OCI-LY3 (cell line): Measurements from ENCODE around the gene SMCO4.

Experiments used
- EZH2phosphoT487 ChIP-seq: fragments of 200-600 bp; shearing (Covaris generic); IDR thresholded peaks from 2 replicates; pipeline ENCODE4 v1.6.1; 2018; ENCODE audit warnings: antibody characterized with exemption, mixed run types, low read depth
- TF ChIP-seq, protein P1 (sequence below): fragments of 200-600, 300-600 bp; sonication (generic); IDR thresholded peaks from 2 replicates; pipeline ENCODE4 v1.5.1; 2014; ENCODE audit warnings: antibody characterized with exemption, low read length, low read depth

DNA sequence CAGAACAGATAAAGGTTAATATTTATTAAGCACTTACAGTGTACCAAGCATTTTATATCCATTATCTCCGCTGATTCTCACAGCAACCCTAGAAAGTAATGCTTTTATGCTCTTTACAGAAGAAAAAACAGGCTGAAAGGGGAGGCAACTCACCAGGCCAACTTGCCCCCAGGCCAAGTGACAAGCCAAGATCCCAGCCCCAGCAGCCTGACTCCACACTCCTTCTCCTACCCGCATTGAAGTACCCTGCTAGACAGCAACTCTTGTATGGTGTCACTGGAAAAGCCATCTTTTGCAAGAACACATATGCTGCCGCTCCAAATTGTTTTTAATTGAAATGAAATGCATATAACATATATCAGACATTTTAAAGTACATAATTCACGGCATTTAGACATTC, 25.6 kb downstream of the SMCO4 start:
- TF ChIP-seq, protein P1, sequence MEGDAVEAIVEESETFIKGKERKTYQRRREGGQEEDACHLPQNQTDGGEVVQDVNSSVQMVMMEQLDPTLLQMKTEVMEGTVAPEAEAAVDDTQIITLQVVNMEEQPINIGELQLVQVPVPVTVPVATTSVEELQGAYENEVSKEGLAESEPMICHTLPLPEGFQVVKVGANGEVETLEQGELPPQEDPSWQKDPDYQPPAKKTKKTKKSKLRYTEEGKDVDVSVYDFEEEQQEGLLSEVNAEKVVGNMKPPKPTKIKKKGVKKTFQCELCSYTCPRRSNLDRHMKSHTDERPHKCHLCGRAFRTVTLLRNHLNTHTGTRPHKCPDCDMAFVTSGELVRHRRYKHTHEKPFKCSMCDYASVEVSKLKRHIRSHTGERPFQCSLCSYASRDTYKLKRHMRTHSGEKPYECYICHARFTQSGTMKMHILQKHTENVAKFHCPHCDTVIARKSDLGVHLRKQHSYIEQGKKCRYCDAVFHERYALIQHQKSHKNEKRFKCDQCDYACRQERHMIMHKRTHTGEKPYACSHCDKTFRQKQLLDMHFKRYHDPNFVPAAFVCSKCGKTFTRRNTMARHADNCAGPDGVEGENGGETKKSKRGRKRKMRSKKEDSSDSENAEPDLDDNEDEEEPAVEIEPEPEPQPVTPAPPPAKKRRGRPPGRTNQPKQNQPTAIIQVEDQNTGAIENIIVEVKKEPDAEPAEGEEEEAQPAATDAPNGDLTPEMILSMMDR = no peak
- TF ChIP-seq EZH2phosphoT487 = no peak
